ENCODE results near the gene MCCC2. TPM values are rescaled to one million over a fixed set of nuclear protein-coding genes. Genes with fewer than 3 reads are reported as not detected.

MCCC2 gene
- total and polyA plus RNA-seq, 4 donors, result 28.0 to 82.4 (median 61.8) TPM

DNA sequence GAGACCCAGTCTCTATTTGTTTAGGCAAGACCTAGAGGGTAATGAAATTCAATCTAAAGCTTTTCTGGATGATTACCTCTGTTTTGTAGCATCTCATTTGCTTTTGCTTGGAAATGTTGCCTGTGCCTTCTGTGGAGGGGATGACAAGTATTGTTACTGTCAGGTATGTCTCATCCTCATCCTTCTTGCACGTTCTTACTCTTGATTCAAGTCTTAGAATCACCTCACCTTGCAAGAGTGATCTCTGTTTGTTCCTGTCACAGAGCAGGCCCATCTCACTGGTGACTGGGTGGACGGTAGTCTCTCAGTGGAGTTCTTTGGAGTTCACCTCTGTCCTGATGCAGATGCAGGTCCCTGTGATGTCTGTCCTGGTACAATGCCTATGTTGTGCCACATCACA is 33.5 kb downstream of the MCCC2 start:
- H3K4me1 ChIP-seq (ENCODE audit: control insufficient read depth in 4 of 4, insufficient read depth in 4 of 4, low read length in 3 of 4), result no peaks in the 10 kb centered on the region
- no peak overlapping the region for H3K27ac ChIP-seq (ENCODE audit: low read depth in 1 of 2, low read length in 2 of 2)
- no peak overlapping the region for H3K4me3 ChIP-seq (ENCODE audit: low read depth in 1 of 3, low read length in 3 of 3)
- no peaks in the 10 kb centered on the region for H3K27me3 ChIP-seq (ENCODE audit: control insufficient read depth in 4 of 4, insufficient read depth in 4 of 4, low read length in 3 of 4)
- H3K36me3 ChIP-seq (ENCODE audit: control insufficient read depth in 4 of 4, insufficient read depth in 3 of 4, low read depth in 1 of 4, low read length in 3 of 4), result peaks cover 0 to 44% (median 28%) of the 10 kb centered on the region in 4 donors
- no peak for TF ChIP-seq JUND (IDR thresholded peaks at IDR 0.05)
- no peak for TF ChIP-seq FOXA1 (IDR thresholded peaks at IDR 0.05)
- no peak for TF ChIP-seq RAD21 (IDR thresholded peaks at IDR 0.05)
- TF ChIP-seq TAF1 (conservative IDR thresholded peaks at IDR 0.05), result no peak
- TF ChIP-seq, protein P1, sequence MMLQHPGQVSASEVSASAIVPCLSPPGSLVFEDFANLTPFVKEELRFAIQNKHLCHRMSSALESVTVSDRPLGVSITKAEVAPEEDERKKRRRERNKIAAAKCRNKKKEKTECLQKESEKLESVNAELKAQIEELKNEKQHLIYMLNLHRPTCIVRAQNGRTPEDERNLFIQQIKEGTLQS (IDR thresholded peaks at IDR 0.05), result no peak
- TF ChIP-seq RXRA (IDR thresholded peaks at IDR 0.05), result no peak
- TF ChIP-seq, protein P2, sequence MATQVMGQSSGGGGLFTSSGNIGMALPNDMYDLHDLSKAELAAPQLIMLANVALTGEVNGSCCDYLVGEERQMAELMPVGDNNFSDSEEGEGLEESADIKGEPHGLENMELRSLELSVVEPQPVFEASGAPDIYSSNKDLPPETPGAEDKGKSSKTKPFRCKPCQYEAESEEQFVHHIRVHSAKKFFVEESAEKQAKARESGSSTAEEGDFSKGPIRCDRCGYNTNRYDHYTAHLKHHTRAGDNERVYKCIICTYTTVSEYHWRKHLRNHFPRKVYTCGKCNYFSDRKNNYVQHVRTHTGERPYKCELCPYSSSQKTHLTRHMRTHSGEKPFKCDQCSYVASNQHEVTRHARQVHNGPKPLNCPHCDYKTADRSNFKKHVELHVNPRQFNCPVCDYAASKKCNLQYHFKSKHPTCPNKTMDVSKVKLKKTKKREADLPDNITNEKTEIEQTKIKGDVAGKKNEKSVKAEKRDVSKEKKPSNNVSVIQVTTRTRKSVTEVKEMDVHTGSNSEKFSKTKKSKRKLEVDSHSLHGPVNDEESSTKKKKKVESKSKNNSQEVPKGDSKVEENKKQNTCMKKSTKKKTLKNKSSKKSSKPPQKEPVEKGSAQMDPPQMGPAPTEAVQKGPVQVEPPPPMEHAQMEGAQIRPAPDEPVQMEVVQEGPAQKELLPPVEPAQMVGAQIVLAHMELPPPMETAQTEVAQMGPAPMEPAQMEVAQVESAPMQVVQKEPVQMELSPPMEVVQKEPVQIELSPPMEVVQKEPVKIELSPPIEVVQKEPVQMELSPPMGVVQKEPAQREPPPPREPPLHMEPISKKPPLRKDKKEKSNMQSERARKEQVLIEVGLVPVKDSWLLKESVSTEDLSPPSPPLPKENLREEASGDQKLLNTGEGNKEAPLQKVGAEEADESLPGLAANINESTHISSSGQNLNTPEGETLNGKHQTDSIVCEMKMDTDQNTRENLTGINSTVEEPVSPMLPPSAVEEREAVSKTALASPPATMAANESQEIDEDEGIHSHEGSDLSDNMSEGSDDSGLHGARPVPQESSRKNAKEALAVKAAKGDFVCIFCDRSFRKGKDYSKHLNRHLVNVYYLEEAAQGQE (IDR thresholded peaks at IDR 0.05), result no peak
- 98% methylated on average over 2 of the region's 2 CpGs for WGBS
- no peak for DNase-seq (ENCODE audit: low spot score)
- H3K9ac ChIP-seq (ENCODE audit: low read depth in 1 of 2, low read length in 2 of 2), result no peak overlapping the region
- H3K9me3 ChIP-seq (ENCODE audit: control insufficient read depth in 4 of 4, low read length in 3 of 4), result no peaks in the 10 kb centered on the region

DNA sequence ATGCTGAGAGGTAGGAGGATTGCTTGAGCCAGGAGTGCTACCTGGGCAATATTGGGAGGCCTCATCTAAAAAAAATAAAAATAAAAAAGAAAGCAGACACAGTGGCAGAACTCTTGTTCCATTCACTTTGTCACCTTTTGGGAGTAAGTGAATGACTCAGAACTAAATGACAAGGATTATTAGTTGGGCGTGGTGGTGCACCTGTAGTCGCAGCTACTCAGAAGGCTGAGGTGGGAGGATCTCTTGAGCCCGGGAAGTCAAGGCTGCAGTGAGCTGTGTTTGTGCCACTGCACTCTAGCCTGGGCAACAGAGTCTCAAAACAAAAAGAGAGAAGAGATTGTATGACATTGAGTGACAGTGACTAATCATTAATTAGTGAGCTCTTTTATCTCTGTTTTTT is 34.1 kb downstream of the MCCC2 start:
- 92% methylated on average over 3 of the region's 3 CpGs for WGBS
- TF ChIP-seq FOXA2 (IDR thresholded peaks at IDR 0.05) (no peak), TAF1 (conservative IDR thresholded peaks at IDR 0.05) (no peak), SP1 (IDR thresholded peaks at IDR 0.05) (no peak), JUND (IDR thresholded peaks at IDR 0.05) (no peak), RXRA (IDR thresholded peaks at IDR 0.05) (no peak), GABPA (IDR thresholded peaks at IDR 0.05 in 1 of 2, conservative IDR thresholded peaks at IDR 0.05 in 1 of 2) (no peak), FOXA1 (IDR thresholded peaks at IDR 0.05) (no peak)
- TF ChIP-seq, protein P2 (IDR thresholded peaks at IDR 0.05), result no peak
- TF ChIP-seq, protein P3, sequence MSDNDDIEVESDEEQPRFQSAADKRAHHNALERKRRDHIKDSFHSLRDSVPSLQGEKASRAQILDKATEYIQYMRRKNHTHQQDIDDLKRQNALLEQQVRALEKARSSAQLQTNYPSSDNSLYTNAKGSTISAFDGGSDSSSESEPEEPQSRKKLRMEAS (IDR thresholded peaks at IDR 0.05), result no peak
- TF ChIP-seq, protein P1 (IDR thresholded peaks at IDR 0.05), result no peak
- TF ChIP-seq, protein P4, sequence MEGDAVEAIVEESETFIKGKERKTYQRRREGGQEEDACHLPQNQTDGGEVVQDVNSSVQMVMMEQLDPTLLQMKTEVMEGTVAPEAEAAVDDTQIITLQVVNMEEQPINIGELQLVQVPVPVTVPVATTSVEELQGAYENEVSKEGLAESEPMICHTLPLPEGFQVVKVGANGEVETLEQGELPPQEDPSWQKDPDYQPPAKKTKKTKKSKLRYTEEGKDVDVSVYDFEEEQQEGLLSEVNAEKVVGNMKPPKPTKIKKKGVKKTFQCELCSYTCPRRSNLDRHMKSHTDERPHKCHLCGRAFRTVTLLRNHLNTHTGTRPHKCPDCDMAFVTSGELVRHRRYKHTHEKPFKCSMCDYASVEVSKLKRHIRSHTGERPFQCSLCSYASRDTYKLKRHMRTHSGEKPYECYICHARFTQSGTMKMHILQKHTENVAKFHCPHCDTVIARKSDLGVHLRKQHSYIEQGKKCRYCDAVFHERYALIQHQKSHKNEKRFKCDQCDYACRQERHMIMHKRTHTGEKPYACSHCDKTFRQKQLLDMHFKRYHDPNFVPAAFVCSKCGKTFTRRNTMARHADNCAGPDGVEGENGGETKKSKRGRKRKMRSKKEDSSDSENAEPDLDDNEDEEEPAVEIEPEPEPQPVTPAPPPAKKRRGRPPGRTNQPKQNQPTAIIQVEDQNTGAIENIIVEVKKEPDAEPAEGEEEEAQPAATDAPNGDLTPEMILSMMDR (IDR thresholded peaks at IDR 0.05; ENCODE audit: low read depth, low read length, missing input control), result no peak
- DNase-seq (ENCODE audit: low spot score), result no peak

More for the DNA sequence above, 34.1 kb downstream of the MCCC2 start:
- Histone ChIP-seq H3K4me3 (ENCODE audit: low read depth in 1 of 3, low read length in 3 of 3) (no peak overlapping the region), H3K9ac (ENCODE audit: low read depth in 1 of 2, low read length in 2 of 2) (no peak overlapping the region), H3K36me3 (ENCODE audit: control insufficient read depth in 4 of 4, insufficient read depth in 3 of 4, low read depth in 1 of 4, low read length in 3 of 4) (peaks cover 0 to 39% (median 23%) of the 10 kb centered on the region in 4 donors), H3K27ac (ENCODE audit: low read depth in 1 of 2, low read length in 2 of 2) (no peak overlapping the region), H3K4me1 (ENCODE audit: control insufficient read depth in 4 of 4, insufficient read depth in 4 of 4, low read length in 3 of 4) (no peaks in the 10 kb centered on the region), H3K9me3 (ENCODE audit: control insufficient read depth in 4 of 4, low read length in 3 of 4) (no peaks in the 10 kb centered on the region), H3K27me3 (ENCODE audit: control insufficient read depth in 4 of 4, insufficient read depth in 4 of 4, low read length in 3 of 4) (no peaks in the 10 kb centered on the region)
